ENCODE results near the gene GARNL3. TPM values are rescaled to one million over a fixed set of nuclear protein-coding genes. Genes with fewer than 3 reads are reported as not detected.

Gene GARNL3
- polyA plus RNA-seq, 2 donors, result 3.5 TPM

DNA sequence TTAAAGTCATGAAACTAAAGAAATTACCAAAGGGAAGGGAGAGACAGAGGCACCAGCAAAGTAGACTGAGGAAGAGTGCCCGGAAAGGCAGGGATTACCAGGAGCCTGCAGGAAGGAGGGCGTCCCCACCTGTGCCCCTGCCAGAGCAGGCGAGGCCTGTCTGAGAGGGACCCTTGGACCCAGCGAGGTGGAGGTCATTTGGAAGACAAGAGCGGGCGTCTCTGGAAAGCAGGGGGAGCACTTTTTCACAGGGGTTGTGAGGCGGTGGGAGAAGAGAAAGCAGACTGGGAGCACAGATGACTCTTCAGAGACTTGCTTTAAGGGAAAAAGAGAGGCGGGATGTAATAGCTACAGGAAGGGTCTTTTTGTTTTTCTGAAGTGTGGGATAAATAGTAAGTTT is 104.9 kb downstream of the GARNL3 start:
- Histone ChIP-seq H3K27me3 (ENCODE audit: control insufficient read depth in 1 of 2, insufficient read depth in 2 of 2, low read length in 2 of 2) (no peaks in the 10 kb centered on the region), H3K27ac (ENCODE audit: low read depth in 2 of 2, low read length in 1 of 2) (no peak overlapping the region), H3K9me3 (ENCODE audit: control insufficient read depth in 2 of 2, insufficient read depth in 1 of 2, low read depth in 1 of 2, low read length in 1 of 2) (no peaks in the 10 kb centered on the region), H3K4me1 (ENCODE audit: control insufficient read depth in 2 of 2, insufficient read depth in 2 of 2, low read length in 1 of 2) (no peaks in the 10 kb centered on the region), H3K36me3 (ENCODE audit: control insufficient read depth in 2 of 2, insufficient read depth in 2 of 2, low read length in 1 of 2) (peaks cover 0 to 3% of the 10 kb centered on the region in 2 donors), H3K4me3 (ENCODE audit: low read depth in 1 of 2, low read length in 2 of 2) (no peak overlapping the region)
- WGBS, 2 donors, result 91 to 94% methylated on average over 8 of the region's 8 CpGs

DNA sequence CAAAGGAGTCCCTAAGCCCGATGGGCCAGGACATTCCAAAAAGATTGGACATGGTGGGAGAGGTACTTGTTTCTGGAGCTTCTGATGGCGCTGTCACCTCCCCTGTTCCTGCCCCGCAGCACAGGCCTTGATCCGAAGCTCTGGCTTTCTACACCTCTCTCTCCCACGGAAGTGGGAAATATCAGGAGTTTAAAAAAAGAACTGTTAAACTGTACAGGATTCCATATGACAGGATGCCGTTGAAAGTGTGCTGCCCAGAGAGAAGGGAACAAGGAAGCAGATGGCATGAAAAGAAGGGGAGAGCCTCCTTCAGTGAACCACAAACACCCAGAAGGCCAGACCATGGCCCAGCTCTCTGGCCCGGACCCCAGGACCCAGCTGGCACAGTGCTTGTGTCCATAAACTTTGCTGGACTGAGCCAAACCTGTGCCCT is 105.6 kb downstream of the GARNL3 start:
- Histone ChIP-seq H3K4me3 (ENCODE audit: low read depth in 1 of 2, low read length in 2 of 2) (no peak overlapping the region), H3K36me3 (ENCODE audit: control insufficient read depth in 2 of 2, insufficient read depth in 2 of 2, low read length in 1 of 2) (peaks cover 0 to 3% of the 10 kb centered on the region in 2 donors), H3K9me3 (ENCODE audit: control insufficient read depth in 2 of 2, insufficient read depth in 1 of 2, low read depth in 1 of 2, low read length in 1 of 2) (no peaks in the 10 kb centered on the region), H3K27me3 (ENCODE audit: control insufficient read depth in 1 of 2, insufficient read depth in 2 of 2, low read length in 2 of 2) (no peaks in the 10 kb centered on the region), H3K4me1 (ENCODE audit: control insufficient read depth in 2 of 2, insufficient read depth in 2 of 2, low read length in 1 of 2) (no peaks in the 10 kb centered on the region), H3K27ac (ENCODE audit: low read depth in 2 of 2, low read length in 1 of 2) (no peak overlapping the region)
- 68 to 73% methylated on average over 7 of the region's 7 CpGs for WGBS, 2 donors

DNA sequence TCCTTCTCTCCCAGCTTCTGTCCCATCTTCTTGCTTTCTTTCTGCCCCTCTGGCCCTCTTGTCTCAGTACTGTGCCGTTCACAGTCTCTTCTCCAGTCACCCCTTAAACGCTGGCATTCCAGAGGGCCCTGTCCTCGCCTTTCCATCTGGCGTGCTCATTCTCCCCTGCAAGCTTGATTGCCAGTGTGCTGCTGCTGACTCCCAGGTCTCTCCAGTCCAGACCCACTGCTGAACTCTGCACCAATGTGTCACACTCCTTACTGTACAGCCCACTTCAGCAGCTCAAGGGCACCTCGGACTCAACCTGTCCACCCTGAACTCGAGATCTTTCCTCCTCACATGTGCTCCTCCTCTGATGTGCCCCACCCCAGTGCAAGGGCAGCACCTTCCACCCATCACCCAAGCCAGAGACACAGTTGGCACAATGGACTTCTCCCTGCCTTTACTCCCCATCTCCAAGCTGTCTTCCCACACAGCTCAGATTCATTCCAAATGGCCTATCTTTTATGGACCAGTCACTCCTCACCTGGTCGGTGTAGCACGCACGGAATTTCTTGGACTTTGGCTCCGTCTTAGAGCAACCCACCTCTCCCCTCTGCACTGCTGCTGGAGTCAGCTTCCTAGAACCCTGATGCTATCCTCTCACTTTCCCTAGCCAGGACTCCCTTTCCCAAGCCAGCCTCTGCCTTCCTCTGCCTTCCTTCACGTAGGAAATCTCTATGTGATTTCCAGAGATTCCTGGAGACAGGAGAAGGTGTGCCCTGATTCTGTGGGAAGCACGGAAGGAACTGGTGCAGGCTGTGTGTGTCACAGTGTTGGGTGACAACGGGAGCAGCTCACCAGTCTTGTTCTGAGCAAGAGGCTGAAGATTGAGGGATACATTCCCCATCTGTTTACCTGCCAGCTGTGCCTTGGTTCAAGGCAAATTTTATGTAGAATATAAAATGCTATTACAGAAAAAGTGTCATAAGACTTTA is 106.4 kb downstream of the GARNL3 start:
- Histone ChIP-seq H3K27me3 (ENCODE audit: control insufficient read depth in 1 of 2, insufficient read depth in 2 of 2, low read length in 2 of 2) (no peaks in the 10 kb centered on the region), H3K4me1 (ENCODE audit: control insufficient read depth in 2 of 2, insufficient read depth in 2 of 2, low read length in 1 of 2) (no peaks in the 10 kb centered on the region), H3K9me3 (ENCODE audit: control insufficient read depth in 2 of 2, insufficient read depth in 1 of 2, low read depth in 1 of 2, low read length in 1 of 2) (no peaks in the 10 kb centered on the region), H3K27ac (ENCODE audit: low read depth in 2 of 2, low read length in 1 of 2) (no peak overlapping the region), H3K36me3 (ENCODE audit: control insufficient read depth in 2 of 2, insufficient read depth in 2 of 2, low read length in 1 of 2) (peaks cover 0 to 3% of the 10 kb centered on the region in 2 donors), H3K4me3 (ENCODE audit: low read depth in 1 of 2, low read length in 2 of 2) (no peak overlapping the region)
- 79 to 88% methylated on average over 13 of the region's 13 CpGs for WGBS, 2 donors

DNA sequence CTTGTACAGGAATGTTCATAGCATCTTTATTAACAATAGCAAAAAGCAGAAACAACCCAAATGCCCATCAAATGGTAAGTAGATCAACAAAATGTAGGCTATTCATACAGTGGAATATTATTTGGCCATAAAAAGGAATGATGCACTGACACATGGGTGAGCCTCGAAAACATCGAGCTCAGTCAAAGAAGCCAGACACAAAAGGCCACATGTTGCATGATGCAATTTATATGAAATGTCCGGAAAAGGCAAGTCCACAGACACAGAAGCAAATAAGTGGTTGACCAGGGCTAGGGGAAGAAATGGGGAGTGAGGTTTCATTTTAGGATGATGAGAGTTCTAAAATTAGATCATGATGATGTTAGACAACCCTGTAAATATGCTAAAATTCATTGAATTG is 115.9 kb downstream of the GARNL3 start:
- 96 to 98% methylated on average over 3 of the region's 3 CpGs for WGBS, 2 donors
- Histone ChIP-seq H3K4me1 (ENCODE audit: control insufficient read depth in 2 of 2, insufficient read depth in 2 of 2, low read length in 1 of 2) (peaks cover 2 to 3% of the 10 kb centered on the region in 2 donors), H3K27me3 (ENCODE audit: control insufficient read depth in 1 of 2, insufficient read depth in 2 of 2, low read length in 2 of 2) (no peaks in the 10 kb centered on the region), H3K4me3 (ENCODE audit: low read depth in 1 of 2, low read length in 2 of 2) (no peak overlapping the region), H3K9me3 (ENCODE audit: control insufficient read depth in 2 of 2, insufficient read depth in 1 of 2, low read depth in 1 of 2, low read length in 1 of 2) (no peaks in the 10 kb centered on the region), H3K27ac (ENCODE audit: low read depth in 2 of 2, low read length in 1 of 2) (no peak overlapping the region), H3K36me3 (ENCODE audit: control insufficient read depth in 2 of 2, insufficient read depth in 2 of 2, low read length in 1 of 2) (no peaks in the 10 kb centered on the region)

DNA sequence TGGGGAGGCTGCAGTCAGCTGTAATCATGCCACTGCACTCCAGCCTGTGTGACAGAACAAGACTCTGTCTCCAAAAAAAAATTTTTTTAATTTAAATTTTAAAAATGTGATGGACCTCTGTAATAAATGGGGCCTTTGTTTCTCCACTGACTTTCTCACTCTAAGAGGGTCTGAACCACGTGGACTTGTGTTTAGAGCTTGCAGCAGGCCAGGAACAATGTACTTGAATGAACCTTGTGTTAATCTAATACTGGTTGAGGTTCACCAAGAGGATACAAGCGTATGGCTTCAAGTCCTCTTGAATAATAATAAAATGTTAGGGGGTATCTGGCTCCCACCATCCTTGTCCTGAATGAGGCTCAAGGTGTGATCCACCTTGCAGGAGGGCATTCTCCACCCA is 118.0 kb downstream of the GARNL3 start:
- H3K36me3 ChIP-seq (ENCODE audit: control insufficient read depth in 2 of 2, insufficient read depth in 2 of 2, low read length in 1 of 2), result no peaks in the 10 kb centered on the region
- peaks cover 2 to 3% of the 10 kb centered on the region in 2 donors for H3K4me1 ChIP-seq (ENCODE audit: control insufficient read depth in 2 of 2, insufficient read depth in 2 of 2, low read length in 1 of 2)
- 80 to 86% methylated on average over 2 of the region's 2 CpGs for WGBS, 2 donors
- no peak overlapping the region for H3K4me3 ChIP-seq (ENCODE audit: low read depth in 1 of 2, low read length in 2 of 2)
- no peak overlapping the region for H3K27ac ChIP-seq (ENCODE audit: low read depth in 2 of 2, low read length in 1 of 2)
- H3K9me3 ChIP-seq (ENCODE audit: control insufficient read depth in 2 of 2, insufficient read depth in 1 of 2, low read depth in 1 of 2, low read length in 1 of 2), result no peaks in the 10 kb centered on the region
- H3K27me3 ChIP-seq (ENCODE audit: control insufficient read depth in 1 of 2, insufficient read depth in 2 of 2, low read length in 2 of 2), result no peaks in the 10 kb centered on the region

DNA sequence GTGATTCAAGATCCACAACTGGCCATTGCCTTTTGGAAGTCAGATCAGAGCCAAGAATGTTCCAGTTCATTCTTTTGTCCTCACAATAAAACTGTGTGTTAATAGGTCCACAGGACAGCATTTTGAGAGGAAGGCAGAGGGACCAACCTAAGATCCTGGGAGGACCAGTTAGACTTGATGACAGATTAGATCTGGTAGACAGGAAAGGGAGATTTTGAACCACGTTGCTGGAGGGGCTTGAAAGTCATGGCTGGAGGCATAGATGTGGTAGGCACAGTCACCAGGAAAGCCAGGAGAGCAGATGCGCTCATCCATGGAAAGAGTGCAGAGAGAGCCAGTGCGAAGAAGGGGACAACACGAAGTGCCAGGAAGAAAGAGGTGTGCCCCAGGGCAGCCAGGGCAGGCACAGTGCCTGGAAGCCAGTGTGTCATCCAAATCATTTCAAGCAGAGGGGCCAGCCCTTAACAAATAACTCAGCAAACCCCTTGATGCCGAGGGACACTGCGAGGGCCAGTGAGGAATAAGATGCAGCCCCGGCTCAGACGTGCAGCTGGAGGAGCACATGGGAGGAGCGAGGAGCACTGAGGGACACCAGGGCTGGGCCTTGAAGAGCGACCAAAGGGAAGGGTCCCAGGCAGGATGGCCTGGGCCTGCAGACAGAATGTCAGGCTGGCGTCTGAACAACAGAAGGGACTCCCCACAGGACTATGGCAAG is 119.6 kb downstream of the GARNL3 start:
- Histone ChIP-seq H3K27ac (ENCODE audit: low read depth in 2 of 2, low read length in 1 of 2) (no peak overlapping the region), H3K9me3 (ENCODE audit: control insufficient read depth in 2 of 2, insufficient read depth in 1 of 2, low read depth in 1 of 2, low read length in 1 of 2) (no peaks in the 10 kb centered on the region), H3K36me3 (ENCODE audit: control insufficient read depth in 2 of 2, insufficient read depth in 2 of 2, low read length in 1 of 2) (no peaks in the 10 kb centered on the region), H3K27me3 (ENCODE audit: control insufficient read depth in 1 of 2, insufficient read depth in 2 of 2, low read length in 2 of 2) (no peaks in the 10 kb centered on the region), H3K4me1 (ENCODE audit: control insufficient read depth in 2 of 2, insufficient read depth in 2 of 2, low read length in 1 of 2) (peaks cover 2 to 3% of the 10 kb centered on the region in 2 donors), H3K4me3 (ENCODE audit: low read depth in 1 of 2, low read length in 2 of 2) (no peak overlapping the region)
- WGBS, 2 donors, result 69 to 76% methylated on average over 11 of the region's 11 CpGs

DNA sequence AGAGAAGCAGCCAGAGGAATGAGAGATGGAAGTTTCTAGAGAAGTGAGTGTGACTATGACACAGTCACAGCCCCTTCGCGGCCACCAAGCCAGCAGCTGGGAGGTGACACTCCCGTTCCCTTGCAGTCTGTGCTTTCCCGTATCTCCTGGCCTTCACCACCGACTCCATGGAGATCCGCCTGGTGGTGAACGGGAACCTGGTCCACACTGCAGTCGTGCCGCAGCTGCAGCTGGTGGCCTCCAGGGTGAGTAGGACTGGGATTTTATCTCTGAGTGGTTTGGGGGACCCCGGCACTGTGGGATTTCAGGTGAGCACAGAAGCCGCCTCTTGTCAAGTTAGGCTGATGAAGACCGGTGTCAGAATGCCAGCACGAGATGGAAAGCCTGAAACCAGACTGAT is 120.3 kb downstream of the GARNL3 start:
- WGBS, 2 donors, result 85 to 90% methylated on average over 13 of the region's 13 CpGs

DNA sequence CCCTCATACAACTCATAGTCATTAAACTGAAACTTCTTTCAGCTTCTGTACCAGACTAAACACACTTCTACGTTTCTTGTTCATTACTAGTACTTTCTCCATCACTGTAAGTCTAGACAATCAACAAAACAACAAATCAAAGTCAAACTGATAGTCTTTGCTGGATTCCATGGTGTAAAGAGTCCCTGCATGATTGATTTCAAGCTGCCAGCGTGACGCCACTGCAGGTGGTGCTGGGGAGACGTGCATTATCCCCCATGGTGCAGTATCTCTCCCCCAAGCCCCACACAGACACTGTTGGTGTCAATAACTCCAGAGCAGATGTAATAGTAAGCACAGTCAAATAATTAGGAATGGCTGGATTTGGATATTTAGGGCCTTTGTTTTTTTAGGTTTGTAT is 121.7 kb downstream of the GARNL3 start:
- no peaks in the 10 kb centered on the region for H3K9me3 ChIP-seq (ENCODE audit: control insufficient read depth in 2 of 2, insufficient read depth in 1 of 2, low read depth in 1 of 2, low read length in 1 of 2)
- H3K4me3 ChIP-seq (ENCODE audit: low read depth in 1 of 2, low read length in 2 of 2), result no peak overlapping the region
- WGBS, 2 donors, result 79 to 83% methylated on average over 4 of the region's 4 CpGs
- H3K27me3 ChIP-seq (ENCODE audit: control insufficient read depth in 1 of 2, insufficient read depth in 2 of 2, low read length in 2 of 2), result no peaks in the 10 kb centered on the region
- H3K4me1 ChIP-seq (ENCODE audit: control insufficient read depth in 2 of 2, insufficient read depth in 2 of 2, low read length in 1 of 2), result peaks cover 2 to 5% of the 10 kb centered on the region in 2 donors
- no peak overlapping the region for H3K27ac ChIP-seq (ENCODE audit: low read depth in 2 of 2, low read length in 1 of 2)
- H3K36me3 ChIP-seq (ENCODE audit: control insufficient read depth in 2 of 2, insufficient read depth in 2 of 2, low read length in 1 of 2), result no peaks in the 10 kb centered on the region

More for the DNA sequence above, 120.3 kb downstream of the GARNL3 start:
- H3K9me3 ChIP-seq (ENCODE audit: control insufficient read depth in 2 of 2, insufficient read depth in 1 of 2, low read depth in 1 of 2, low read length in 1 of 2), result no peaks in the 10 kb centered on the region
- H3K27ac ChIP-seq (ENCODE audit: low read depth in 2 of 2, low read length in 1 of 2), result no peak overlapping the region
- no peaks in the 10 kb centered on the region for H3K27me3 ChIP-seq (ENCODE audit: control insufficient read depth in 1 of 2, insufficient read depth in 2 of 2, low read length in 2 of 2)
- H3K4me1 ChIP-seq (ENCODE audit: control insufficient read depth in 2 of 2, insufficient read depth in 2 of 2, low read length in 1 of 2), result peaks cover 2 to 3% of the 10 kb centered on the region in 2 donors
- no peak overlapping the region for H3K4me3 ChIP-seq (ENCODE audit: low read depth in 1 of 2, low read length in 2 of 2)
- H3K36me3 ChIP-seq (ENCODE audit: control insufficient read depth in 2 of 2, insufficient read depth in 2 of 2, low read length in 1 of 2), result no peaks in the 10 kb centered on the region

DNA sequence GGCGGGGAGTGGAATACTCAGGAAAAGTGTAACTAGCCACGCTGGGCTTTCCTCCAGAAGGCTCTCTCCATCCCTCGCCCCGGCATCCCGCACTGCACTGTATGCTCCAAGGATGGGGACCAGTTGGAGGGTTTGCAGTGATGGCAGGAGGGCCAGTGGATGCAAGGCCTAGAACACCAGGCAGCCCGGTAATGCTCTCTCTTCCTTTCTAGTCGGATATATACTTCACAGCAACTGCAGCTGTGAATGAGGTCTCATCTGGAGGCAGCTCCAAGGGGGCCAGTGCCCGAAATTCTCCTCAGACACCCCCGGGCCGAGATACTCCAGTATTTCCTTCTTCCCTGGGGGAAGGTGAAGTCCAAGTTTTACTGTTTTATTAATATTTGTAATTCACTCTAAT is 122.4 kb downstream of the GARNL3 start:
- Histone ChIP-seq H3K4me1 (ENCODE audit: control insufficient read depth in 2 of 2, insufficient read depth in 2 of 2, low read length in 1 of 2) (peaks cover 2 to 5% of the 10 kb centered on the region in 2 donors), H3K27me3 (ENCODE audit: control insufficient read depth in 1 of 2, insufficient read depth in 2 of 2, low read length in 2 of 2) (no peaks in the 10 kb centered on the region), H3K27ac (ENCODE audit: low read depth in 2 of 2, low read length in 1 of 2) (no peak overlapping the region), H3K36me3 (ENCODE audit: control insufficient read depth in 2 of 2, insufficient read depth in 2 of 2, low read length in 1 of 2) (no peaks in the 10 kb centered on the region), H3K4me3 (ENCODE audit: low read depth in 1 of 2, low read length in 2 of 2) (no peak overlapping the region), H3K9me3 (ENCODE audit: control insufficient read depth in 2 of 2, insufficient read depth in 1 of 2, low read depth in 1 of 2, low read length in 1 of 2) (no peaks in the 10 kb centered on the region)
- 91 to 95% methylated on average over 10 of the region's 10 CpGs for WGBS, 2 donors
